ENCODE data around the gene LRRFIP2. TPM values are rescaled to one million over a fixed set of nuclear protein-coding genes. Genes with fewer than 3 reads are reported as not detected.
"Not testable (repeated sequence)": the region's sequence is repeated elsewhere in the genome, so short reads cannot be mapped to it uniquely, and the experiment has no call there.

Gene LRRFIP2
- polyA plus RNA-seq, 2 donors, result 43.3 to 59.3 TPM

DNA sequence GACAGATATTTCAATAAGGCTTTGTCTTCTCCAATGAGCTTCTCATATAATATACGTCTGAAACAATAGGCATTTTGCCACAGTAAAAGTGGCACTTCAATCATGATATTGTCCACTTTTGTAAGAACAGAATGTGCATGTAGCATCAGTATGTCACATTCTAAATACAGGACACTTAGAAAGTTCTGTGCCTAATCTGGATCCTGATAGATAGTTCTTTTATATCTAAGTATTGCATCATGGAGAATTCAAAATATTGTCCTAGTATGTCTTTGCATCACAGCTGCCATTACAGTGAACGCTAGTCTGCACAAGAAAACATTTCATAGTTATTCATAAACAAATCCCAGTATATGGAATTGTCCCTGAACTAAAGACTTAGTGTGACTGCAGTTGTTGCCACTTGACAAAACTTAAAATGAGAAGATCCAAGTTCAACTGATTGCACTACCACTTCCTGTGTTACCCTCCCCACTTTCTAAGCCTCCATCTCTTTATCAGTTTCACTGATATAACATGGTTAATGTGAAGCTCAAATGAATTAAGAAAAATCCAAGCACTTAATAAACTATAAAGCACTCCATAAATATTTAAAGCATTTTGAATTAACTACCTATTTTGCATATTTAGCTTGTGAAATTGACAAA lies 19.6 kb downstream of the LRRFIP2 start:
- 74 to 81% methylated on average over 2 of the region's 2 CpGs for WGBS, 2 donors
- H3K27ac ChIP-seq (ENCODE audit: low read depth in 2 of 2, low read length in 1 of 2), result no peak overlapping the region
- H3K27me3 ChIP-seq (ENCODE audit: control insufficient read depth in 1 of 2, insufficient read depth in 2 of 2, low read length in 2 of 2), result no peaks in the 10 kb centered on the region
- no peak overlapping the region for H3K4me3 ChIP-seq (ENCODE audit: low read depth in 1 of 2, low read length in 2 of 2)
- H3K36me3 ChIP-seq (ENCODE audit: control insufficient read depth in 2 of 2, insufficient read depth in 2 of 2, low read length in 1 of 2), result peaks cover 0 to 4% of the 10 kb centered on the region in 2 donors
- H3K4me1 ChIP-seq (ENCODE audit: control insufficient read depth in 2 of 2, insufficient read depth in 2 of 2, low read length in 1 of 2), result no peaks in the 10 kb centered on the region
- no peaks in the 10 kb centered on the region for H3K9me3 ChIP-seq (ENCODE audit: control insufficient read depth in 2 of 2, insufficient read depth in 1 of 2, low read depth in 1 of 2, low read length in 1 of 2)

DNA sequence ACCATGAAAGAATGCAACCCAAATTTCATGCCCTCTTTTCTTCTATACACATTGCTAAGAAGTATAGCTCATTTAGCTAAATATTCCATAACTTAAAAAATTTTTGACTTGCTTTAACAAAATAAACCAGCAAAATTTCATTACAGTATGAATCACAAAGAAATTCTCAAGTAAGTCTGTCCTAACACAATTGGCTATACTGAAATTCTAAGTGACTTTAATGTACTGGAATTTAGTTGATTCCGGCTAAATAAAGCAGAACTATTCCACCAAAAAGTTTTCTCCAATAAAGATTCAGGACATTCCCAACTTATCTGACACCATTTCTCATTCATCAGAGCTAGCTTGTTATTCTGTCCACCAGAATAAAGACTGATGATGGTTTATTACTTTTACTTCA lies 23.8 kb downstream of the LRRFIP2 start:
- Histone ChIP-seq H3K9me3 (ENCODE audit: control insufficient read depth in 2 of 2, insufficient read depth in 1 of 2, low read depth in 1 of 2, low read length in 1 of 2) (no peaks in the 10 kb centered on the region), H3K4me1 (ENCODE audit: control insufficient read depth in 2 of 2, insufficient read depth in 2 of 2, low read length in 1 of 2) (no peaks in the 10 kb centered on the region), H3K4me3 (ENCODE audit: low read depth in 1 of 2, low read length in 2 of 2) (no peak overlapping the region), H3K36me3 (ENCODE audit: control insufficient read depth in 2 of 2, insufficient read depth in 2 of 2, low read length in 1 of 2) (peaks cover 2 to 4% of the 10 kb centered on the region in 2 donors), H3K27me3 (ENCODE audit: control insufficient read depth in 1 of 2, insufficient read depth in 2 of 2, low read length in 2 of 2) (no peaks in the 10 kb centered on the region), H3K27ac (ENCODE audit: low read depth in 2 of 2, low read length in 1 of 2) (no peak overlapping the region)
- 91 to 98% methylated on average over 1 of the region's 1 CpG for WGBS, 2 donors

DNA sequence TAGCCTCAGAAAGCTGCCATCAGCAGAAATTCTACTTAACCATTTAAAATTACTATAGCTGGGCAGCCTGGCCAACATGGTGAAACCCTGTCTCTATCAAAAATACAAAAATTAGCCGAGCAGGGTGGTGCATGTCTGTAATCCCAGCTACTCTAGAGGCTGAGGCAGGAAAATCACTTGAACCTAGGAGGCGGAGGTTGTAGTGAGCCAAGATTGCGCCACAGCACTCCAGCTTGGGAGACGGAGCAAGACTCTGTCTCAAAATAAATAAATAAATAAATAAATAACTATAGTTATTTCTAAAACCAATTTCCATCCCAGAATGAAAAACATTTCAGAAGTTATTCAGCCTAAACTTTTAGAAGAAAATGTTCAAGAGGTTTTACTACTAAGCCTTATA lies 25.1 kb downstream of the LRRFIP2 start:
- no peaks in the 10 kb centered on the region for H3K9me3 ChIP-seq (ENCODE audit: control insufficient read depth in 2 of 2, insufficient read depth in 1 of 2, low read depth in 1 of 2, low read length in 1 of 2)
- no peaks in the 10 kb centered on the region for H3K27me3 ChIP-seq (ENCODE audit: control insufficient read depth in 1 of 2, insufficient read depth in 2 of 2, low read length in 2 of 2)
- H3K4me1 ChIP-seq (ENCODE audit: control insufficient read depth in 2 of 2, insufficient read depth in 2 of 2, low read length in 1 of 2), result no peaks in the 10 kb centered on the region
- 83 to 88% methylated on average over 4 of the region's 4 CpGs for WGBS, 2 donors
- H3K36me3 ChIP-seq (ENCODE audit: control insufficient read depth in 2 of 2, insufficient read depth in 2 of 2, low read length in 1 of 2), result peaks cover 2 to 4% of the 10 kb centered on the region in 2 donors
- no peak overlapping the region for H3K27ac ChIP-seq (ENCODE audit: low read depth in 2 of 2, low read length in 1 of 2)
- H3K4me3 ChIP-seq (ENCODE audit: low read depth in 1 of 2, low read length in 2 of 2), result no peak overlapping the region

DNA sequence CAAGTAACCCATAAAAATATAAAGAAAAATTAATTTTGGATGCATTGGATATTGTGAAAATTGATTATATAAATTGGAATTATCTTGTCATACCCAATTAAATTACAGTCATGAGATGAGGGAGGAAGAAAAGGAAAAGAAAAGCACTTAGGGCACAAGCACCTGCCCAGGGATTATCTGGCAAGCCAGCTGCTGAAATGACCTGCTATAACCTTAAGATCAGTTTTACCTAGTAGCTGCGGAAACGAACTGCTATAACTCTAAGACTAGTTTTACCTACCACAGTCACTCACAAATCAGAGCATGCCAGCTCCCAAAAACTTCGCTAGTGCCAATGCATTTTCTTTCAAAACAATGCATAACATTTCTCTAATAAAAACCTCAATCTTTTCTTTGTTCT lies 26.2 kb downstream of the LRRFIP2 start:
- no peaks in the 10 kb centered on the region for H3K4me1 ChIP-seq (ENCODE audit: control insufficient read depth in 2 of 2, insufficient read depth in 2 of 2, low read length in 1 of 2)
- no peaks in the 10 kb centered on the region for H3K27me3 ChIP-seq (ENCODE audit: control insufficient read depth in 1 of 2, insufficient read depth in 2 of 2, low read length in 2 of 2)
- peaks cover 2 to 9% of the 10 kb centered on the region in 2 donors for H3K36me3 ChIP-seq (ENCODE audit: control insufficient read depth in 2 of 2, insufficient read depth in 2 of 2, low read length in 1 of 2)
- WGBS, 2 donors, result 85 to 93% methylated on average over 3 of the region's 3 CpGs
- no peak overlapping the region for H3K27ac ChIP-seq (ENCODE audit: low read depth in 2 of 2, low read length in 1 of 2)
- no peak overlapping the region for H3K4me3 ChIP-seq (ENCODE audit: low read depth in 1 of 2, low read length in 2 of 2)
- no peaks in the 10 kb centered on the region for H3K9me3 ChIP-seq (ENCODE audit: control insufficient read depth in 2 of 2, insufficient read depth in 1 of 2, low read depth in 1 of 2, low read length in 1 of 2)

DNA sequence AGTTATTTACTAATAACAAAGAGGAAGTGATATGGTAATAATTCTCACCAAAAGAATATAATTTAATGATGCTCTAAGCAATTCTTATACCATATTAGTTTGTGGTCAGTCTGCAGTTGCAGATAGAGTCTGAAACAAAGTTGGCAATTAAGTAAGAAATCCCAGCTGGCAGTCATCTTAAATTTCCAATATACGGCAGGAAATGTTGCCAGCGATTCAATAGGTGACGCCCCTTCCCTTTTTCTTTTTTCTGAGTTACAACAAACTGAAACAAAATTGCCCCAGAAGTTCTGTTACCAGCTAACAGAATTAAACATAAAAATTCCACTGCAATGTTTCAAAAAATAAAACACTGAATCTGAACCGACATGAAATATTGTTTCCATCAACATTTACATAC lies 26.7 kb downstream of the LRRFIP2 start:
- H3K36me3 ChIP-seq (ENCODE audit: control insufficient read depth in 2 of 2, insufficient read depth in 2 of 2, low read length in 1 of 2), result peaks cover 2 to 14% of the 10 kb centered on the region in 2 donors
- no peaks in the 10 kb centered on the region for H3K9me3 ChIP-seq (ENCODE audit: control insufficient read depth in 2 of 2, insufficient read depth in 1 of 2, low read depth in 1 of 2, low read length in 1 of 2)
- no peak overlapping the region for H3K4me3 ChIP-seq (ENCODE audit: low read depth in 1 of 2, low read length in 2 of 2)
- WGBS, 2 donors, result 55 to 61% methylated on average over 4 of the region's 4 CpGs
- no peak overlapping the region for H3K27ac ChIP-seq (ENCODE audit: low read depth in 2 of 2, low read length in 1 of 2)
- no peaks in the 10 kb centered on the region for H3K4me1 ChIP-seq (ENCODE audit: control insufficient read depth in 2 of 2, insufficient read depth in 2 of 2, low read length in 1 of 2)
- no peaks in the 10 kb centered on the region for H3K27me3 ChIP-seq (ENCODE audit: control insufficient read depth in 1 of 2, insufficient read depth in 2 of 2, low read length in 2 of 2)

DNA sequence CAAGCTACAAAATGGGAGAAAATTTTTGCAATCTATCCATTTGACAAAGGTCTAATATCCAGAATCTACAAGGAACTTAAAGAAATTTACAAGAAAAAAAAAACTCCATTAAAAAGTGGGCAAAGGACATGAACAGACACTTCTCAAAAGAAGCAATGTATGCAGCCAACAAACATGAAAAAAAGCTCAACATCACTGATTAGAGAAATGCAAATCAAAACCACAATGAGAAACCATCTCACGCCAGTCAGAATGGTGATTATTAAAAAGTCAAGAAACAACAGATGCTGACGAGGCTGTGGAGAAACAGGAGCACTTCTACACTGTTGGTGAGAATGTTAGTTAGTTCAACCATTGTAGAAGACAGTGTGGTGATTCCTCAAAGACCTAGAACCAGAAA lies 27.5 kb downstream of the LRRFIP2 start:
- peaks cover 2 to 14% of the 10 kb centered on the region in 2 donors for H3K36me3 ChIP-seq (ENCODE audit: control insufficient read depth in 2 of 2, insufficient read depth in 2 of 2, low read length in 1 of 2)
- H3K4me3 ChIP-seq (ENCODE audit: low read depth in 1 of 2, low read length in 2 of 2); H3K4me1 ChIP-seq (ENCODE audit: control insufficient read depth in 2 of 2, insufficient read depth in 2 of 2, low read length in 1 of 2); H3K9me3 ChIP-seq (ENCODE audit: control insufficient read depth in 2 of 2, insufficient read depth in 1 of 2, low read depth in 1 of 2, low read length in 1 of 2); H3K27ac ChIP-seq (ENCODE audit: low read depth in 2 of 2, low read length in 1 of 2); H3K27me3 ChIP-seq (ENCODE audit: control insufficient read depth in 1 of 2, insufficient read depth in 2 of 2, low read length in 2 of 2): not testable (repeated sequence)
- WGBS, 2 donors, result 86 to 90% methylated on average over 2 of the region's 2 CpGs

DNA sequence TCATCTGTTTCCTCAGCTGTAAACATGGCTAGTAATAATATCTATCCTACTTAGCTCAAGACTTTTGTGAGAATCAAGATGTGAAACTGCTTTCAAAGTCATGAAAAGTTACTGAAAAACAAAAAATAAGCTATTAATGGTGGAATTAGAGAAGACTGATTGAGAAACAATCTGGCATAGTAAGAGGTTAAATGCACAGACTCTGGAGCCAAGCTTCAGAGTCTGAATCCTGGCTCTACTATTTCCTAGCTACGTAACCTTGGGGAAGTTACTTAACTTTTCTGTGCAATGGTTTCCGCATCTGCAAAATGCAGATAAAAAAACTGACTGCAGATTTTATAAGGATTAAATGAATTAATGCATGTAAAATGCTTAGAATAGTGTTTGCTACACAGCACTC lies 28.8 kb downstream of the LRRFIP2 start:
- no peaks in the 10 kb centered on the region for H3K27me3 ChIP-seq (ENCODE audit: control insufficient read depth in 1 of 2, insufficient read depth in 2 of 2, low read length in 2 of 2)
- H3K27ac ChIP-seq (ENCODE audit: low read depth in 2 of 2, low read length in 1 of 2), result no peak overlapping the region
- 32 to 45% methylated on average over 2 of the region's 2 CpGs for WGBS, 2 donors
- no peaks in the 10 kb centered on the region for H3K9me3 ChIP-seq (ENCODE audit: control insufficient read depth in 2 of 2, insufficient read depth in 1 of 2, low read depth in 1 of 2, low read length in 1 of 2)
- H3K36me3 ChIP-seq (ENCODE audit: control insufficient read depth in 2 of 2, insufficient read depth in 2 of 2, low read length in 1 of 2), result peaks cover 2 to 14% of the 10 kb centered on the region in 2 donors
- no peak overlapping the region for H3K4me3 ChIP-seq (ENCODE audit: low read depth in 1 of 2, low read length in 2 of 2)
- H3K4me1 ChIP-seq (ENCODE audit: control insufficient read depth in 2 of 2, insufficient read depth in 2 of 2, low read length in 1 of 2), result no peaks in the 10 kb centered on the region

DNA sequence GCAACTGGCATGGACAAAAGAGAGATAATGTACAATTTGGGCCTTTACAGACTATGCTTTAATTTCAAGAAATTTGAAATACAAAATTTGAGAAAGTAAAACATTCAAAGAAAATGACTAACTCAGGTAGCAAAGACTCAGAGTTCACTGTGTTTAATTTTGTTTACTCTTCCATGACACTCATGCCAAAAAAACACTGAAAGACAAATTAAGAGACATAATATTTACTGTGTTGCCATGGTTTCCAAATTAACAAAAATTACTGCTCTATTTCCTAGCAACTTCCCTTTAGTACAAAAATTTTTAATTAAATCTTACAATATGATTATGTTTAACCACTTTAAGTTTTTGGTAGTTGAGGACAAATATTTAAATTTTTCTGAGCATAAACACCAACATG lies 29.6 kb downstream of the LRRFIP2 start:
- Histone ChIP-seq H3K4me1 (ENCODE audit: control insufficient read depth in 2 of 2, insufficient read depth in 2 of 2, low read length in 1 of 2) (no peaks in the 10 kb centered on the region), H3K4me3 (ENCODE audit: low read depth in 1 of 2, low read length in 2 of 2) (no peak overlapping the region), H3K9me3 (ENCODE audit: control insufficient read depth in 2 of 2, insufficient read depth in 1 of 2, low read depth in 1 of 2, low read length in 1 of 2) (no peaks in the 10 kb centered on the region), H3K36me3 (ENCODE audit: control insufficient read depth in 2 of 2, insufficient read depth in 2 of 2, low read length in 1 of 2) (peaks cover 2 to 14% of the 10 kb centered on the region in 2 donors), H3K27ac (ENCODE audit: low read depth in 2 of 2, low read length in 1 of 2) (no peak overlapping the region), H3K27me3 (ENCODE audit: control insufficient read depth in 1 of 2, insufficient read depth in 2 of 2, low read length in 2 of 2) (no peaks in the 10 kb centered on the region)

DNA sequence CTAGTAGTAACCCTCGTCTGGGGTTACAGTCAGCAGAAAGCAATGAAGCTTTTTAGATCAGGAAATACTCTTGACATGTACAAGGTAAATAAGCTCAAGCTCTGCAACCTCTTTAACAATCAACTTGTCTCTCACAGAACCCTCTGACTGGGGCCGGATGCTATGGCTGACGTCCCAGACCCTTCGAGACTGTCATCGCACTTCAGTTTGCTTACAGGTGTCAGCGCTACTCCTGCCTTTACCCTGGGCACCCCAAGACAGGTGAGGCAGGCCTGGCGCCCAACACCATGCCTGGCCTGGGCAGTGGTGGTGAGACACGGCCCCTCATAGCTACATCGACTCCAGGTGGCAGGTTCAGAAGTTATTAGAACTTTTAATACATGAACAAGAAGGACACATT lies 30.6 kb downstream of the LRRFIP2 start:
- Histone ChIP-seq H3K27me3 (ENCODE audit: control insufficient read depth in 1 of 2, insufficient read depth in 2 of 2, low read length in 2 of 2) (no peaks in the 10 kb centered on the region), H3K9me3 (ENCODE audit: control insufficient read depth in 2 of 2, insufficient read depth in 1 of 2, low read depth in 1 of 2, low read length in 1 of 2) (no peaks in the 10 kb centered on the region), H3K27ac (ENCODE audit: low read depth in 2 of 2, low read length in 1 of 2) (no peak overlapping the region), H3K36me3 (ENCODE audit: control insufficient read depth in 2 of 2, insufficient read depth in 2 of 2, low read length in 1 of 2) (peaks cover 2 to 14% of the 10 kb centered on the region in 2 donors), H3K4me1 (ENCODE audit: control insufficient read depth in 2 of 2, insufficient read depth in 2 of 2, low read length in 1 of 2) (no peaks in the 10 kb centered on the region), H3K4me3 (ENCODE audit: low read depth in 1 of 2, low read length in 2 of 2) (no peak overlapping the region)
- WGBS, 2 donors, result 95 to 97% methylated on average over 9 of the region's 9 CpGs

DNA sequence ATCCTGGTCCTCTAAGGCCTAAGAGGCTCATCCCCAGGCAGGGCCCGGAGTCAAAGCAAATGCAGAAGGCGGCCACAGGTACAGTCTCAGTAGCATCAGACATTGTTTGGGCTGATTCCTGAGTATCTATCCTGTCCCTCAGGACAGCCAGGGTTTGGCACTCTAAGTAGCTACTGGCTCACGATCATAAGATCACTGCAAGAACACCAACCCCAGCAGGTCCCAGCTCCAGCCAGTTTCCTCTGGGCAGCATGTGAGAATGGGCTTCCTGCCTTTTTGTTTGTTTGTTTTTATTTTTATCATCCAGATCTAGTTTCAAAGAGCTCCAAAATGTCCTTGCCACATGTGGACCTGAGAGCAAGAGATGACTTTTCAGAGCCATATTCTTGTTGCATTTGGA lies 32.7 kb downstream of the LRRFIP2 start:
- Histone ChIP-seq H3K9me3 (ENCODE audit: control insufficient read depth in 2 of 2, insufficient read depth in 1 of 2, low read depth in 1 of 2, low read length in 1 of 2) (no peaks in the 10 kb centered on the region), H3K4me1 (ENCODE audit: control insufficient read depth in 2 of 2, insufficient read depth in 2 of 2, low read length in 1 of 2) (no peaks in the 10 kb centered on the region), H3K4me3 (ENCODE audit: low read depth in 1 of 2, low read length in 2 of 2) (no peak overlapping the region), H3K27ac (ENCODE audit: low read depth in 2 of 2, low read length in 1 of 2) (no peak overlapping the region), H3K27me3 (ENCODE audit: control insufficient read depth in 1 of 2, insufficient read depth in 2 of 2, low read length in 2 of 2) (no peaks in the 10 kb centered on the region), H3K36me3 (ENCODE audit: control insufficient read depth in 2 of 2, insufficient read depth in 2 of 2, low read length in 1 of 2) (peaks cover 2 to 12% of the 10 kb centered on the region in 2 donors)
- 95 to 99% methylated on average over 3 of the region's 3 CpGs for WGBS, 2 donors
